ENCODE data around the gene MTR.

DNA sequence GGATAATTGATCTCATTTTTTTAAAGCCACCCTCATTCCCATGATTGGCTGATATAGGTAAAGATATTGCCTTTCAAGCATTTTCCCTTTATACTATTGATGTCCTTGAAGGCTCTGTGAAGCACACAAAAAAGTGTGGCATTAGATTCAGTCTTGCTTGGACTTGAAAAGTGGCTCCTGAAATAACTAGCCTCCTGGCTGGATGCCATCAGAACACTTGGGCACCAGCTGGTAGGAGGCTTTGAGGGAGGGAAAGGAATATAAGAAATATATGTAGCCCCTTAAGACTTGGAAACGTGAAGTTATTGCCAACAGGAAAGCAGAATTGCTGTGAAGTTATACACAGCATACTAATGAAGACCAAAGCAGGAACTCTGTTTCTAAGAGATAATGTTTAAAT is 14.1 kb downstream of the MTR start:
- TF ChIP-seq, protein P1, sequence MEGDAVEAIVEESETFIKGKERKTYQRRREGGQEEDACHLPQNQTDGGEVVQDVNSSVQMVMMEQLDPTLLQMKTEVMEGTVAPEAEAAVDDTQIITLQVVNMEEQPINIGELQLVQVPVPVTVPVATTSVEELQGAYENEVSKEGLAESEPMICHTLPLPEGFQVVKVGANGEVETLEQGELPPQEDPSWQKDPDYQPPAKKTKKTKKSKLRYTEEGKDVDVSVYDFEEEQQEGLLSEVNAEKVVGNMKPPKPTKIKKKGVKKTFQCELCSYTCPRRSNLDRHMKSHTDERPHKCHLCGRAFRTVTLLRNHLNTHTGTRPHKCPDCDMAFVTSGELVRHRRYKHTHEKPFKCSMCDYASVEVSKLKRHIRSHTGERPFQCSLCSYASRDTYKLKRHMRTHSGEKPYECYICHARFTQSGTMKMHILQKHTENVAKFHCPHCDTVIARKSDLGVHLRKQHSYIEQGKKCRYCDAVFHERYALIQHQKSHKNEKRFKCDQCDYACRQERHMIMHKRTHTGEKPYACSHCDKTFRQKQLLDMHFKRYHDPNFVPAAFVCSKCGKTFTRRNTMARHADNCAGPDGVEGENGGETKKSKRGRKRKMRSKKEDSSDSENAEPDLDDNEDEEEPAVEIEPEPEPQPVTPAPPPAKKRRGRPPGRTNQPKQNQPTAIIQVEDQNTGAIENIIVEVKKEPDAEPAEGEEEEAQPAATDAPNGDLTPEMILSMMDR (IDR thresholded peaks at IDR 0.05) = no peak
- TF ChIP-seq TP53 (CRISPR knock-in tag; IDR thresholded peaks at IDR 0.05) = no peak
- no peak for TF ChIP-seq POLR2A (IDR thresholded peaks at IDR 0.05; ENCODE audit: low read length)
